HG02973 (cell line): ENCODE data around the gene MRGPRX2.

Source experiments
- ATAC-seq: cut with Tn5 transposase; IDR thresholded peaks from one replicate; pipeline ENCODE4 v1.9.1; 2021; ENCODE audit warnings: moderate library complexity; ENCODE audit not compliant: unreplicated experiment

Gene MRGPRX2

GRCh38 chr11:19012636-19013035, 47.9 kb downstream of the MRGPRX2 start:
- ATAC-seq, result no peak
